SK-N-SH (cell line): ENCODE data around the gene CDH20. TPM values are rescaled to one million over a fixed set of nuclear protein-coding genes. Genes with fewer than 3 reads are reported as not detected.

ENCODE experiments used
- CTCF ChIA-PET: fragments of 300-600, 350-600 bp; formaldehyde crosslinking; extraction: SDS; loops from one replicate; lab custom pipeline; 2021; lab: Yijun Ruan, JAX
- POLR2A ChIA-PET: fragments of 350-600 bp; sonication (Branson Sonifier 250); formaldehyde crosslinking; extraction: SDS; loops from one replicate; lab custom pipeline; 2020; ENCODE audit warnings: antibody characterized with exemption, inconsistent platforms; lab: Yijun Ruan, JAX
- DNase-seq: peaks from one replicate; pipeline ENCODE4 v3.0.0; 2012
- H2AFZ ChIP-seq: fragments of 200-600 bp; sonication (generic); 2 replicates; pipeline ENCODE4 v1.8.1; 2016; ENCODE audit warnings: antibody characterized with exemption, mild to moderate bottlenecking, low read depth
- H3F3A ChIP-seq: fragments of 200-600 bp; sonication (generic); replicated peaks from 2 replicates; pipeline ENCODE3; 2016; ENCODE audit warnings: antibody characterized with exemption, mild to moderate bottlenecking; ENCODE audit not compliant: insufficient read depth
- H3K27ac ChIP-seq, 2 experiments: fragments of 200-500 bp in 1 of 2; fragments of 200-600 bp in 1 of 2; sonication (Bioruptor generic) in 1 of 2; sonication (generic), shearing (Covaris generic) in 1 of 2; 2 replicates each; pipeline versions ENCODE4 v1.5.1 to v1.6.1; 2014 to 2016; ENCODE audit warnings: low read depth in 2 of 2, inconsistent platforms in 1 of 2, low read length in 1 of 2, mild to moderate bottlenecking in 1 of 2, mixed read lengths in 1 of 2
- H3K27me3 ChIP-seq: fragments of 200-600 bp; sonication (generic), shearing (Covaris generic); 2 replicates; pipeline ENCODE4 v1.6.1; 2016; ENCODE audit warnings: mixed run types; ENCODE audit not compliant: insufficient read depth
- H3K36me3 ChIP-seq, 2 experiments: fragments of 200-500 bp in 1 of 2; fragments of 200-600 bp in 1 of 2; sonication (Bioruptor generic) in 1 of 2; sonication (generic) in 1 of 2; replicated peaks in 1 of 2; 2 replicates each; pipeline versions ENCODE3 to v1.5.1; 2014 to 2016; ENCODE audit warnings: low read length in 1 of 2, mild to moderate bottlenecking in 1 of 2; ENCODE audit not compliant: insufficient read depth in 2 of 2, control insufficient read depth in 1 of 2
- H3K4me1 ChIP-seq, 2 experiments: fragments of 200-500 bp in 1 of 2; fragments of 200-600 bp in 1 of 2; sonication (Bioruptor generic) in 1 of 2; sonication (generic), shearing (Covaris generic) in 1 of 2; 2 replicates each; pipeline versions ENCODE4 v1.5.1 to v1.6.1; 2014 to 2016; ENCODE audit warnings: low read depth in 1 of 2, low read length in 1 of 2, mixed run types in 1 of 2; ENCODE audit not compliant: insufficient read depth in 2 of 2, control insufficient read depth in 1 of 2
- H3K4me2 ChIP-seq: fragments of 200-600 bp; sonication (generic), shearing (Covaris generic); 2 replicates; pipeline ENCODE4 v1.6.1; 2017; ENCODE audit warnings: mixed run types
- H3K4me3 ChIP-seq, 2 experiments: fragments of 200-500 bp in 1 of 2; fragments of 200-600 bp in 1 of 2; sonication (Bioruptor generic) in 1 of 2; sonication (generic), shearing (Covaris generic) in 1 of 2; 2 replicates each; pipeline versions ENCODE4 v1.5.1 to v1.8.1; 2014 to 2016; ENCODE audit warnings: low read depth in 2 of 2, inconsistent platforms in 1 of 2, low read length in 1 of 2, mild to moderate bottlenecking in 1 of 2, mixed read lengths in 1 of 2, moderate library complexity in 1 of 2
- H3K79me2 ChIP-seq: fragments of 200-600 bp; sonication (generic); 2 replicates; pipeline ENCODE4 v1.8.1; 2017; ENCODE audit warnings: mild to moderate bottlenecking; ENCODE audit not compliant: insufficient read depth
- H3K9ac ChIP-seq: fragments of 200-600 bp; sonication (generic); 2 replicates; pipeline ENCODE4 v1.6.1; 2017; ENCODE audit warnings: mixed run types
- H3K9me2 ChIP-seq: fragments of 200-600 bp; sonication (generic); 2 replicates; pipeline ENCODE4 v1.6.1; 2017; ENCODE audit warnings: mixed run types
- H3K9me3 ChIP-seq: fragments of 200-600 bp; sonication (generic); 2 replicates; pipeline ENCODE4 v1.6.1; 2017; ENCODE audit warnings: mixed run types, mild to moderate bottlenecking, moderate library complexity
- H4K20me1 ChIP-seq: fragments of 200-600 bp; sonication (generic); 2 replicates; pipeline ENCODE4 v1.6.1; 2017; ENCODE audit warnings: mild to moderate bottlenecking, mixed run types; ENCODE audit not compliant: insufficient read depth
- ELF1 ChIP-seq: IDR thresholded peaks from 2 replicates; pipeline ENCODE4 v1.4.0; 2012
- EP300 ChIP-seq, 2 experiments: IDR thresholded peaks; 2 replicates each; pipeline versions ENCODE4 v1.4.0 to v1.6.1; 2012; ENCODE audit warnings: borderline replicate concordance in 1 of 2, low read depth in 1 of 2, low read length in 1 of 2
- EZH2phosphoT487 ChIP-seq: fragments of 200-600 bp; sonication (generic); IDR thresholded peaks from 2 replicates; pipeline ENCODE4 v1.6.1; 2017; ENCODE audit warnings: low read depth, mixed run types, mild to moderate bottlenecking, antibody characterized with exemption, moderate library complexity, borderline replicate concordance
- FOXJ3 ChIP-seq: sonication (generic); formaldehyde crosslinking; IDR thresholded peaks from 2 replicates; pipeline ENCODE4 v1.5.1; 2020; ENCODE audit warnings: mild to moderate bottlenecking, missing genetic modification reagents
- GABPA ChIP-seq: IDR thresholded peaks from 2 replicates; pipeline ENCODE4 v1.4.0; 2012; ENCODE audit warnings: low read depth, mild to moderate bottlenecking
- GATA2 ChIP-seq: sonication (generic); formaldehyde crosslinking; IDR thresholded peaks from 2 replicates; pipeline ENCODE4 v1.5.0; 2020; ENCODE audit warnings: mild to moderate bottlenecking, missing genetic modification reagents
- JUND ChIP-seq: IDR thresholded peaks from 2 replicates; pipeline ENCODE4 v1.4.0; 2012
- MEF2A ChIP-seq: IDR thresholded peaks from 2 replicates; pipeline ENCODE4 v1.4.0; 2012; ENCODE audit warnings: low read depth, borderline replicate concordance
- NFIC ChIP-seq: IDR thresholded peaks from 2 replicates; pipeline ENCODE4 v1.4.0; 2012; ENCODE audit warnings: borderline replicate concordance
- RAD21 ChIP-seq: IDR thresholded peaks from 2 replicates; pipeline ENCODE4 v1.6.1; 2012; ENCODE audit warnings: mild to moderate bottlenecking, low read length
- REST ChIP-seq: IDR thresholded peaks from 2 replicates; pipeline ENCODE4 v1.6.1; 2012; ENCODE audit warnings: mild to moderate bottlenecking, low read depth, low read length, moderate library complexity
- RFX5 ChIP-seq: IDR thresholded peaks from 2 replicates; pipeline ENCODE4 v1.6.1; 2012; ENCODE audit warnings: mild to moderate bottlenecking, improper control_type of control experiment, low read length
- RXRA ChIP-seq: IDR thresholded peaks from 2 replicates; pipeline ENCODE4 v1.4.0; 2012; ENCODE audit warnings: low read depth, mild to moderate bottlenecking, borderline replicate concordance
- SIN3A ChIP-seq: IDR thresholded peaks from 2 replicates; pipeline ENCODE4 v1.6.1; 2012; ENCODE audit warnings: low read depth, mild to moderate bottlenecking, low read length, moderate library complexity, borderline replicate concordance
- TAF1 ChIP-seq: IDR thresholded peaks from 2 replicates; pipeline ENCODE4 v1.6.1; 2012; ENCODE audit warnings: low read depth, mild to moderate bottlenecking, low read length, moderate library complexity, borderline replicate concordance
- TCF12 ChIP-seq: IDR thresholded peaks from 2 replicates; pipeline ENCODE4 v1.4.0; 2012
- TEAD4 ChIP-seq: IDR thresholded peaks from 2 replicates; pipeline ENCODE4 v1.4.0; 2012; ENCODE audit warnings: mild to moderate bottlenecking, borderline replicate concordance; ENCODE audit not compliant: insufficient read depth
- USF1 ChIP-seq: IDR thresholded peaks from 2 replicates; pipeline ENCODE4 v1.4.0; 2012; ENCODE audit warnings: low read depth, borderline replicate concordance
- ZBTB33 ChIP-seq: IDR thresholded peaks from 2 replicates; pipeline ENCODE4 v1.4.0; 2012; ENCODE audit warnings: low read depth, borderline replicate concordance
- WGBS: methylation state at CpG from one replicate; pipeline ENCODE4 v1.1.6; 2017; ENCODE audit warnings: low lambda C conversion rate; 5-methylcytosine and 5-hydroxymethylcytosine counted together
- polyA plus RNA-seq, 3 experiments: library from polyadenylated mRNA; depleted of rRNA; stranded (reverse); fragments of >200 nt; gene quantifications; 2 replicates each; pipeline ENCODE4 v1.2.3, GENCODE V29; 2012
- TF ChIP-seq, protein P1 (sequence below): fragments of 150-350 bp; IDR thresholded peaks from 2 replicates; pipeline ENCODE4 v1.6.1; 2017; ENCODE audit warnings: antibody characterized with exemption, low read length, low read depth, borderline replicate concordance
- TF ChIP-seq, protein P2 (sequence below): fragments of 150-350 bp; IDR thresholded peaks from 2 replicates; pipeline ENCODE4 v1.6.1; 2016; ENCODE audit warnings: mild to moderate bottlenecking, low read depth, low read length

The CDH20 gene
- polyA plus RNA-seq, 1 of the 3 experiments (the other 2 are of a cell fraction), result 1.1 TPM

DNA sequence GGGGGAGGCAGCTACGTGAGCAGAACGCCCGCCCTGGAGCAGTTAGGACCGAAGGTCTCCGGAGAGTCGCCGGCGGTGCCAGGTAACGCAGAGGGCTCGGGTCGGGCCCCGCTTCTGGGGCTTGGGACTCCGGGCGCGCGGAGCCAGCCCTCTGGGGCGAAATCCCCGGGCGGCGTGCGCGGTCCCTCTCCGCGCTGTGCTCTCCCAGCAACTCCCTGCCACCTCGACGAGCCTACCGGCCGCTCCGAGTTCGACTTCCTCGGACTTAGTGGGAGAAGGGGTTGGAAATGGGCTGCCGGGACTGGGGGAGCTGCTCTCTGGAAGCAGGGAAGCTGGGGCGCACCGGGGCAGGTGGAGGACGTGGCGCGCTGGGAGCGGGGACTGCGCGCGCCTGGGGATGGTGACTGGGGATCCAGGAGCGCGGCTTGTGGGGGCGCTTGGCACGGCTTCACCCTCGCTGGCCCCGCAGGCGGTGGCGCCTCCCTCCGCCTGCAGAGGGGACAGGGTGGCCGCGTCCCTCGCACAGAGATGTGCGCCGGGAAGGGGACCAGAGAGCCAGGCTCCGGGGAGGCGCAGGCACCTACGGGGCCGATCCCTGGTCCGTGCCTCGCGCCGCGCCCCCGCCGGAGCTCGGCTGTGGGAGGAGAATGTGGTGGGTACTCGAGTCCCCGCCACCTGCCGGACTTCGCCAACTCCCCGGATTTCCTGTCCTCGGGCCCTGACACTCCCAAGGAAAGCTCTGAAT lies 688 bp downstream of the CDH20 start (continued):
- TF ChIP-seq REST (no peak), RAD21 (no peak), MEF2A (no peak)

DNA sequence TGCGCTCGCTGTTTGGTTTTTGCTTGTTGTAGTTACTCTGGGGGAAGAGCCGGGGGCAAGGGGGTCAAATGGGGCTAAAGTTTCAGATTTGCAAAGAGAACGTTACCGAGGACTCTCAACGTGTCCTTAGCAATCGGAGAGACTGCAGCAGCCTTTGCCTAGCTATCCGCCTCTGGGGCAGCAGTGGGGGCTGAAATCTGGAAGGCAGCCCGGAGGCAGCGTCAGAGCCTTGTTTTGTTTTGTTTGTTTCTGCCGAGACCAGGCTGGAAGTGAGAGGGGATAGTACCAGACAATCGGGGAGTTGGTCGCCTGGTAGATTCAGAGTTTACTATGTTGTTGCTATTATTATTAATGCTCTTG lies 1.2 kb downstream of the CDH20 start:
- no peak for DNase-seq
- Histone ChIP-seq H3K27me3 (no peaks in the 10 kb centered on the region; the same call in 1 of the 2 replicates), H3K9ac (no peak overlapping the region; the same call in 1 of the 2 replicates), H4K20me1 (no peaks in the 10 kb centered on the region), H2AFZ (peak overlapping the region; percentile 85), H3K36me3 (no peaks in the 10 kb centered on the region), H3F3A (no peaks in the 10 kb centered on the region), H3K4me2 (peak overlapping the region; percentile 93), H3K9me3 (no peaks in the 10 kb centered on the region), H3K79me2 (no peaks in the 10 kb centered on the region), H3K9me2 (no peaks in the 10 kb centered on the region), H3K4me3 (peak overlapping the region; percentile 66 to 76), H3K4me1 (peaks cover 0 to 8% of the 10 kb centered on the region in 2 experiments; a peak in 1 of 4 replicates), H3K27ac (no peak overlapping the region)
- CTCF ChIA-PET, result interaction anchor here (1.0 to 3.4 kb wide), 4 partner anchors 9 to 168 kb away, joined by 3 to 25 read pairs (median 6); no protein-coding TSS in a partner anchor
- POLR2A ChIA-PET, result no interaction called here
- TF ChIP-seq NFIC (no peak), RXRA (no peak), GABPA (no peak), RAD21 (no peak), EP300 (IDR thresholded peaks at IDR 0.05; ENCODE audit: borderline replicate concordance in 1 of 2, low read depth in 1 of 2, low read length in 1 of 2) (no peak), JUND (no peak), EZH2phosphoT487 (no peak), ZBTB33 (no peak), MEF2A (no peak), TEAD4 (no peak), ELF1 (no peak), TAF1 (no peak), FOXJ3 (CRISPR knock-in tag) (no peak), TCF12 (no peak), SIN3A (no peak), RFX5 (no peak), GATA2 (CRISPR knock-in tag) (no peak), USF1 (no peak)
- TF ChIP-seq, protein P1, sequence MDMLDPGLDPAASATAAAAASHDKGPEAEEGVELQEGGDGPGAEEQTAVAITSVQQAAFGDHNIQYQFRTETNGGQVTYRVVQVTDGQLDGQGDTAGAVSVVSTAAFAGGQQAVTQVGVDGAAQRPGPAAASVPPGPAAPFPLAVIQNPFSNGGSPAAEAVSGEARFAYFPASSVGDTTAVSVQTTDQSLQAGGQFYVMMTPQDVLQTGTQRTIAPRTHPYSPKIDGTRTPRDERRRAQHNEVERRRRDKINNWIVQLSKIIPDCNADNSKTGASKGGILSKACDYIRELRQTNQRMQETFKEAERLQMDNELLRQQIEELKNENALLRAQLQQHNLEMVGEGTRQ, result no peak
- TF ChIP-seq, protein P2, sequence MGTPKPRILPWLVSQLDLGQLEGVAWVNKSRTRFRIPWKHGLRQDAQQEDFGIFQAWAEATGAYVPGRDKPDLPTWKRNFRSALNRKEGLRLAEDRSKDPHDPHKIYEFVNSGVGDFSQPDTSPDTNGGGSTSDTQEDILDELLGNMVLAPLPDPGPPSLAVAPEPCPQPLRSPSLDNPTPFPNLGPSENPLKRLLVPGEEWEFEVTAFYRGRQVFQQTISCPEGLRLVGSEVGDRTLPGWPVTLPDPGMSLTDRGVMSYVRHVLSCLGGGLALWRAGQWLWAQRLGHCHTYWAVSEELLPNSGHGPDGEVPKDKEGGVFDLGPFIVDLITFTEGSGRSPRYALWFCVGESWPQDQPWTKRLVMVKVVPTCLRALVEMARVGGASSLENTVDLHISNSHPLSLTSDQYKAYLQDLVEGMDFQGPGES, result no peak
- 5% methylated on average over 13 of the region's 13 CpGs for WGBS
